Osteocyte (in vitro differentiated cells): Measurements from ENCODE around the gene ADCY3. TPM values are rescaled to one million over a fixed set of nuclear protein-coding genes. Genes with fewer than 3 reads are reported as not detected.

Experiments
- DNase-seq: peaks from one replicate; pipeline ENCODE4 v3.0.0; 2021; ENCODE audit warnings: mixed read lengths; ENCODE audit not compliant: unreplicated experiment; ENCODE audit errors: extremely low spot score
- H3K27ac Mint-ChIP-seq: one replicate; pipeline ENCODE4 v1.8.0; 2021; ENCODE audit warnings: mild to moderate bottlenecking, mixed read lengths; ENCODE audit not compliant: unreplicated experiment
- H3K27me3 Mint-ChIP-seq: one replicate; pipeline ENCODE4 v1.8.0; 2021; ENCODE audit warnings: mixed read lengths; ENCODE audit not compliant: unreplicated experiment
- H3K36me3 Mint-ChIP-seq: one replicate; pipeline ENCODE4 v1.8.0; 2021; ENCODE audit warnings: mixed read lengths; ENCODE audit not compliant: unreplicated experiment
- H3K4me1 Mint-ChIP-seq: one replicate; pipeline ENCODE4 v1.8.0; 2021; ENCODE audit warnings: mixed read lengths; ENCODE audit not compliant: unreplicated experiment
- H3K4me3 Mint-ChIP-seq: one replicate; pipeline ENCODE4 v1.8.0; 2021; ENCODE audit warnings: mild to moderate bottlenecking, moderate library complexity, mixed read lengths; ENCODE audit not compliant: unreplicated experiment
- H3K9me3 Mint-ChIP-seq: one replicate; pipeline ENCODE4 v1.8.0; 2021; ENCODE audit warnings: mixed read lengths; ENCODE audit not compliant: unreplicated experiment
- CTCF ChIP-seq: fragments of 200-600 bp; sonication (generic); IDR thresholded peaks from 2 replicates; pipeline ENCODE4 v1.5.0; 2021; ENCODE audit warnings: antibody characterized with exemption, mild to moderate bottlenecking, moderate library complexity
- total RNA-seq: library from RNA; stranded (reverse); gene quantifications from 2 replicates; pipeline ENCODE4 v1.2.1, GENCODE V29; 2021

ADCY3 gene
- total RNA-seq, 1 donor from 2014 or later: 99.9 TPM

GRCh38 chr2:24937236-24937635 lies 17.2 kb upstream of the ADCY3 start:
- Mint-ChIP-seq H3K4me3 (no peak overlapping the region), H3K27ac (no peak overlapping the region), H3K9me3 (no peaks in the 10 kb centered on the region), H3K27me3 (no peaks in the 10 kb centered on the region), H3K36me3 (no peaks in the 10 kb centered on the region), H3K4me1 (no peaks in the 10 kb centered on the region)
- no peak for TF ChIP-seq CTCF
- DNase-seq: no peak

GRCh38 chr2:24935145-24935544 lies 15.1 kb upstream of the ADCY3 start:
- no peak overlapping the region for H3K4me3 Mint-ChIP-seq
- H3K27ac Mint-ChIP-seq: no peak overlapping the region
- H3K9me3 Mint-ChIP-seq: no peaks in the 10 kb centered on the region
- no peaks in the 10 kb centered on the region for H3K36me3 Mint-ChIP-seq
- DNase-seq: peak; percentile 64
- H3K4me1 Mint-ChIP-seq: peaks cover 3% of the 10 kb centered on the region
- H3K27me3 Mint-ChIP-seq: no peaks in the 10 kb centered on the region
- TF ChIP-seq CTCF: no peak

GRCh38 chr2:24932715-24933114 lies 12.7 kb upstream of the ADCY3 start:
- Mint-ChIP-seq H3K27me3 (no peaks in the 10 kb centered on the region), H3K4me3 (no peak overlapping the region), H3K4me1 (peaks cover 3% of the 10 kb centered on the region), H3K27ac (no peak overlapping the region), H3K9me3 (no peaks in the 10 kb centered on the region), H3K36me3 (no peaks in the 10 kb centered on the region)
- no peak for TF ChIP-seq CTCF
- DNase-seq: peak; percentile 51

- no peak overlapping the region for H3K27ac Mint-ChIP-seq
Observed at GRCh38 chr2:24930768-24931167, 10.7 kb upstream of the ADCY3 start.

DNA sequence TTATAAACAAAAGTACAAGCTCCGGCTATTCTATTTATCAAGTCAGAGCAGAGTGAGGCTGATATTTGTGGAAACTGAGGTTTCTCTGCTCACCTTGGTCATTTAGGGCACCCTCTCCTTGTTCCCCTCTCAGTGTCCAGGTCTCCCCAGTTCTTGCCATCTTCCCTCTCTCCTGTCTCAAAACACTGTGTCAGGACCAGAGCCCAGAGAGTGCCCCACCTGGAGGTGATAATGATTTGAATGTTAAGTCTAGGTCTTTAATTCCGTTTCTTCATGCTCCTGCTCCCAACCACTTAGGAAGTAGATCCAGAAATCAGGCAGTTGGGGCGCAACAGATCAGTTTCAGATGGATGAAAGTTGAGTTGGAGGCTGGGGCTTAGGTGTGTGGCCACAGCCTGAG lies 9.2 kb upstream of the ADCY3 start:
- no peak for DNase-seq
- no peak for TF ChIP-seq CTCF
- no peaks in the 10 kb centered on the region for H3K36me3 Mint-ChIP-seq
- no peak overlapping the region for H3K27ac Mint-ChIP-seq
- H3K4me3 Mint-ChIP-seq: no peak overlapping the region
- H3K9me3 Mint-ChIP-seq: no peaks in the 10 kb centered on the region
- H3K27me3 Mint-ChIP-seq: no peaks in the 10 kb centered on the region
- peaks cover 8% of the 10 kb centered on the region for H3K4me1 Mint-ChIP-seq

More at GRCh38 chr2:24930768-24931167, 10.7 kb upstream of the ADCY3 start:
- H3K4me3 Mint-ChIP-seq: no peak overlapping the region
- no peaks in the 10 kb centered on the region for H3K27me3 Mint-ChIP-seq
- no peaks in the 10 kb centered on the region for H3K9me3 Mint-ChIP-seq
- H3K4me1 Mint-ChIP-seq: peaks cover 8% of the 10 kb centered on the region
- TF ChIP-seq CTCF: no peak
- DNase-seq: peak; percentile 64
- H3K36me3 Mint-ChIP-seq: no peaks in the 10 kb centered on the region
